DOHH2 (cell line): ENCODE results near the gene USH1G.

ENCODE experiments used
- H3F3A ChIP-seq: fragments of 200-600 bp; sonication (generic), shearing (Covaris generic); 2 replicates; pipeline ENCODE4 v1.6.0; 2016; ENCODE audit warnings: antibody characterized with exemption, mild to moderate bottlenecking; ENCODE audit not compliant: control insufficient read depth, insufficient read depth
- H3K27ac ChIP-seq: fragments of 200-600 bp; sonication (generic); 2 replicates; pipeline ENCODE4 v1.5.1; 2014; ENCODE audit warnings: low read depth, mild to moderate bottlenecking, low read length, moderate library complexity
- H3K27me3 ChIP-seq: fragments of 200-600 bp; sonication (generic); 2 replicates; pipeline ENCODE4 v1.6.1; 2014; ENCODE audit warnings: mild to moderate bottlenecking, low read length, mixed read lengths; ENCODE audit not compliant: control insufficient read depth
- H3K36me3 ChIP-seq: fragments of 200-600 bp; sonication (generic); 2 replicates; pipeline ENCODE4 v1.6.1; 2014; ENCODE audit warnings: mild to moderate bottlenecking, low read length, moderate library complexity, mixed read lengths; ENCODE audit not compliant: control insufficient read depth
- H3K4me1 ChIP-seq: fragments of 200-600 bp; sonication (generic); 2 replicates; pipeline ENCODE4 v1.6.1; 2014; ENCODE audit warnings: mild to moderate bottlenecking, low read length, mixed read lengths; ENCODE audit not compliant: control insufficient read depth
- H3K4me2 ChIP-seq: fragments of 200-600 bp; sonication (generic); 2 replicates; pipeline ENCODE4 v1.6.0; 2014; ENCODE audit warnings: mild to moderate bottlenecking, low read length, moderate library complexity
- H3K4me3 ChIP-seq: fragments of 200-600 bp; sonication (generic); 2 replicates; pipeline ENCODE4 v1.5.1; 2014; ENCODE audit warnings: mild to moderate bottlenecking, low read length, mixed read lengths
- H3K79me2 ChIP-seq: fragments of 200-600 bp; sonication (generic); 2 replicates; pipeline ENCODE4 v1.6.1; 2014; ENCODE audit warnings: mild to moderate bottlenecking, low read length, mixed read lengths; ENCODE audit not compliant: control insufficient read depth
- H3K9me2 ChIP-seq: fragments of 200-600 bp; sonication (generic); replicated peaks from 2 replicates; pipeline ENCODE4 v1.6.1; 2014; ENCODE audit warnings: mild to moderate bottlenecking, low read length, mixed read lengths; ENCODE audit not compliant: control insufficient read depth
- H3K9me3 ChIP-seq: fragments of 200-600 bp; sonication (generic); 2 replicates; pipeline ENCODE4 v1.6.1; 2014; ENCODE audit warnings: antibody characterized with exemption, low read length, mixed read lengths; ENCODE audit not compliant: control insufficient read depth, insufficient read depth
- H4K20me1 ChIP-seq: fragments of 200-600 bp; sonication (generic); 2 replicates; pipeline ENCODE4 v1.6.0; 2014; ENCODE audit warnings: low read depth, mild to moderate bottlenecking, antibody characterized with exemption, low read length, moderate library complexity; ENCODE audit not compliant: control insufficient read depth, insufficient read depth
- EZH2phosphoT487 ChIP-seq: fragments of 200-600 bp; sonication (generic); IDR thresholded peaks from 2 replicates; pipeline ENCODE4 v1.6.1; 2017; ENCODE audit warnings: borderline replicate concordance, mild to moderate bottlenecking, antibody characterized with exemption, low read length, moderate library complexity, mixed read lengths
- TF ChIP-seq, protein P1 (sequence below): fragments of 200-600 bp; sonication (generic); IDR thresholded peaks from one replicate; pipeline ENCODE4 v1.5.1; 2014; ENCODE audit warnings: antibody characterized with exemption, mild to moderate bottlenecking, low read depth, low read length; ENCODE audit not compliant: poor library complexity, severe bottlenecking

The USH1G gene

DNA sequence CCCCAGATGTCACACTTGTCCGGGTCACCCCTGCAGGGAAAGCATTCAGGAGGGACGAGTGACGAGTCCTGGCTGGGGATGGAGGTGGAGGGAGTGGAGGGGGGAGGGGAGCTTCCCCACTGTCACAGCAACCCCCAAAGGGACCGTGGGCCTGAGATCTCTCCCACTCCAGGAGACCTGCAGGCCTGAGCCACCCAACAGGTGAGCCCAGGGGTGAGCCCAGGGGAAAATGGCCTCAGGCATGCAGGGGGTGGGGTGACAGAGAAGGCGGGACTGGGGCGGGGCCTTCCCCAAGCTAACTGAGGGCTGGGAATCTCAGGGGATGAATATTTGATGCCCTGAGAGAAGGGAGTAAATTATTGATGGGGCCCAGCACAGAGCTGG is 2.4 kb downstream of the USH1G start:
- no peaks in the 10 kb centered on the region for H3K4me1 ChIP-seq
- no peak overlapping the region for H3K27ac ChIP-seq
- no peaks in the 10 kb centered on the region for H3K36me3 ChIP-seq
- H3K9me3 ChIP-seq, result no peaks in the 10 kb centered on the region
- TF ChIP-seq, protein P1, sequence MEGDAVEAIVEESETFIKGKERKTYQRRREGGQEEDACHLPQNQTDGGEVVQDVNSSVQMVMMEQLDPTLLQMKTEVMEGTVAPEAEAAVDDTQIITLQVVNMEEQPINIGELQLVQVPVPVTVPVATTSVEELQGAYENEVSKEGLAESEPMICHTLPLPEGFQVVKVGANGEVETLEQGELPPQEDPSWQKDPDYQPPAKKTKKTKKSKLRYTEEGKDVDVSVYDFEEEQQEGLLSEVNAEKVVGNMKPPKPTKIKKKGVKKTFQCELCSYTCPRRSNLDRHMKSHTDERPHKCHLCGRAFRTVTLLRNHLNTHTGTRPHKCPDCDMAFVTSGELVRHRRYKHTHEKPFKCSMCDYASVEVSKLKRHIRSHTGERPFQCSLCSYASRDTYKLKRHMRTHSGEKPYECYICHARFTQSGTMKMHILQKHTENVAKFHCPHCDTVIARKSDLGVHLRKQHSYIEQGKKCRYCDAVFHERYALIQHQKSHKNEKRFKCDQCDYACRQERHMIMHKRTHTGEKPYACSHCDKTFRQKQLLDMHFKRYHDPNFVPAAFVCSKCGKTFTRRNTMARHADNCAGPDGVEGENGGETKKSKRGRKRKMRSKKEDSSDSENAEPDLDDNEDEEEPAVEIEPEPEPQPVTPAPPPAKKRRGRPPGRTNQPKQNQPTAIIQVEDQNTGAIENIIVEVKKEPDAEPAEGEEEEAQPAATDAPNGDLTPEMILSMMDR, result no peak
- H3K79me2 ChIP-seq, result no peaks in the 10 kb centered on the region
- no peak overlapping the region for H3K4me2 ChIP-seq
- peaks cover 19% of the 10 kb centered on the region for H3K27me3 ChIP-seq
- no peaks in the 10 kb centered on the region for H3F3A ChIP-seq
- H3K4me3 ChIP-seq, result no peak overlapping the region
- no peaks in the 10 kb centered on the region for H3K9me2 ChIP-seq
- H4K20me1 ChIP-seq, result no peaks in the 10 kb centered on the region

DNA sequence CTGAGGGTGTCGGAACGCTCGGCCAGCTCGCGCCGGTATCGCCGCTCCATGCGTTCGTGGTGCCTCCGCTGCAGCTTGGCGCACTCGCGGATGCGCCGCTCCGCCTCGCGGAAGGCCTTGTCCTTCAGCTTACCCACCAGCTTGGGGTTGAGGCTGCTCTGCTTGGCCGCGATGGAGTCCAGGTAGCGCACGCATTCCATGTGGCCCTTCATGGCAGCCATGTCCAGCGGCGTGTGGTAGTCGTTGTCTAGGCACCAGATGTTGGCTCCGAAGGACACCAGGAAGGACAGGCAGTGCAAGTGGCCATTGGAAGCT is 2.8 kb downstream of the USH1G start:
- TF ChIP-seq, protein P1, result no peak
- TF ChIP-seq EZH2phosphoT487, result no peak
- Histone ChIP-seq H3K9me2 (no peaks in the 10 kb centered on the region), H3K4me2 (no peak overlapping the region), H3K4me3 (no peak overlapping the region), H3K36me3 (no peaks in the 10 kb centered on the region), H3K9me3 (no peaks in the 10 kb centered on the region), H3K4me1 (no peaks in the 10 kb centered on the region), H3K27ac (no peak overlapping the region), H3F3A (no peaks in the 10 kb centered on the region), H3K79me2 (no peaks in the 10 kb centered on the region), H4K20me1 (no peaks in the 10 kb centered on the region), H3K27me3 (peaks cover 19% of the 10 kb centered on the region)

DNA sequence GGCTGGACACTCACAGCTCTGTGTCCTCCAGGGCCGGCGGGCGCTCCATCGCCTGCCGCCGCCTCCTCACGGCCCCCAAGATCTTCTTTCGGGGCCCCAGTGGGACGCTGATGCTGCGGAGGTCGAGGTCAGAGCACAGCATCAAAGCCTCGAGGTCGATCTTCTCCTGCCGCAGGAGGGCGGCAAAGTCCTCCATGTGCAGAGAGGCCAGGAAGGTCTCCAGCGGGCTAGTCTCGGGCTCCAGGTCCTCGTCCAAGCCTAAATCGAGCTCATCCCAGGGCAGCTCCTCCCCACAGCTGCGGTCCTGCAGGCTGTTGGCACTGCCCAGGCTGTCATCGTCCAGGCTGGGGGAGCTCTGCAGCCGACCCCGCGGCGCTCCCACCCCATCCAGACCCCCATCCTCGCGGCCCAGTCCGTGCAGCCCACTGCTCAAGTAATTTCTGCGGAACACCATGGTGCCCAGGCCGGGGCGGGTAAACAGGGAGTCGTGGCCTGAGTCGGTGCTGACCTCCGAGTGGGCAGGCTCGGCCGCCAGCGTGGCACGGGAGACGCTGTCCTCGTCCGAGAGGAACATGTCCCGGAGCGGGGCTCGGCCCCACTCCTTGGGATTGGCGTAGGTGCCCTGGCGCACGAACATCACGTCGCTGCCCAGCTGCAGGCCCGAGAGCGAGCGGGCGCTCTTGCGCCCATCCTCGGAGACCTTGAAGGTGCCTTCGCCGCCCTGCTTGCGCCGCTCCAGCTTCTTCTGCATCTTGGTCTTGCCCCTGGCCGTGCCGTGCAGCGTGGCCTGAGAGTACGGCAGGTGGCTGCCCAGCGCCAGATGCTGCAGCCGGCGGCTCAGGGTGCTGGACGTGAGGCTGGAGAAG is 3.4 kb downstream of the USH1G start:
- Histone ChIP-seq H4K20me1 (no peaks in the 10 kb centered on the region), H3K9me3 (no peaks in the 10 kb centered on the region), H3K4me2 (no peak overlapping the region), H3K27me3 (peaks cover 19% of the 10 kb centered on the region), H3K9me2 (no peaks in the 10 kb centered on the region), H3K27ac (no peak overlapping the region), H3F3A (no peaks in the 10 kb centered on the region), H3K4me1 (no peaks in the 10 kb centered on the region), H3K36me3 (no peaks in the 10 kb centered on the region), H3K4me3 (no peak overlapping the region), H3K79me2 (no peaks in the 10 kb centered on the region)
- TF ChIP-seq, protein P1, result no peak
- TF ChIP-seq EZH2phosphoT487, result no peak

DNA sequence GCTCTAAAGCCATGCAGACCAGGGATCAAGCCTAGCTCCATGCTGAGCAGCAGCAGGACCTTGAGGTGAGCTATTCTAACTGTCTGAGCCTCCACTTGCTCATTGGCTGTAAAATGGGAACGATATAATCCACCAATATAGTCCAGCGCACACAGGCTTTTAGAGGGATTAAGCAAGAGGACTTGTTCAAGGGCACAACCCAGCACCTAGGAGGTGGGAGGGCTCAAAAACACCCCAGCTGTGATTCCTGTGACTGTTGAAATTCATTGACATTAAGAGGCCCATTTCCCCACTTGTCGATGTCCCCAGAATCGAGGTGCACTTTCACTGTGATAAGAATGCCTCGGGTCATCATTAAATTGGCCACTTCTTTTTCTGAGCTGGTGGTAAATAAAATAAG is 4.1 kb downstream of the USH1G start:
- H3K9me2 ChIP-seq, result no peaks in the 10 kb centered on the region
- H3K4me3 ChIP-seq, result no peak overlapping the region
- TF ChIP-seq EZH2phosphoT487, result no peak
- TF ChIP-seq, protein P1, result no peak
- H4K20me1 ChIP-seq, result no peaks in the 10 kb centered on the region
- H3K79me2 ChIP-seq, result no peaks in the 10 kb centered on the region
- no peak overlapping the region for H3K4me2 ChIP-seq
- no peaks in the 10 kb centered on the region for H3K4me1 ChIP-seq
- no peaks in the 10 kb centered on the region for H3K9me3 ChIP-seq
- peaks cover 19% of the 10 kb centered on the region for H3K27me3 ChIP-seq
- H3F3A ChIP-seq, result no peaks in the 10 kb centered on the region
- H3K27ac ChIP-seq, result no peak overlapping the region
- no peaks in the 10 kb centered on the region for H3K36me3 ChIP-seq
